Measurements from ENCODE around the gene CIC.

GRCh38 chr19:42313096-42313839 is 44.2 kb downstream of the CIC start, which contains the start of gene TMEM145:
- TF ChIP-seq TAF1 (IDR thresholded peaks at IDR 0.05; ENCODE audit: low read depth, low read length) (no peak), POLR2A (IDR thresholded peaks at IDR 0.05; ENCODE audit: low read depth, low read length) (no peak), SPI1 (IDR thresholded peaks at IDR 0.05; ENCODE audit: low read depth, low read length) (no peak)
